Omental fat pad (tissue), 4 donors: ENCODE data around the gene LIMCH1. TPM values are rescaled to one million over a fixed set of nuclear protein-coding genes. Genes with fewer than 3 reads are reported as not detected.

Experiments
- ATAC-seq: fragments of 150-250 bp; one replicate; pipeline ENCODE4 v1.9.1; 2016; ENCODE audit warnings: mild to moderate bottlenecking, moderate library complexity; ENCODE audit not compliant: low FRiP score
- DNase-seq: peaks from one replicate; pipeline ENCODE4 v3.0.0-alpha.2; 2019; ENCODE audit warnings: low spot score
- total RNA-seq, 4 donors: library from RNA; depleted of rRNA; stranded (reverse); fragments of >200 nt; gene quantifications; one replicate each; pipeline ENCODE4 v1.1.0, GENCODE V29; 2016
- TF ChIP-seq, protein P1 (sequence below), 3 donors: fragments of 450-650 bp; IDR thresholded peaks; one replicate each; pipeline ENCODE4 v1.5.1; 2016 to 2017; ENCODE audit warnings: antibody characterized with exemption in 3 of 3, mild to moderate bottlenecking in 3 of 3, moderate library complexity in 2 of 3

The LIMCH1 gene
- total RNA-seq, 4 donors from 2014 or later = 29.4 to 112 (median 44.9) TPM

DNA sequence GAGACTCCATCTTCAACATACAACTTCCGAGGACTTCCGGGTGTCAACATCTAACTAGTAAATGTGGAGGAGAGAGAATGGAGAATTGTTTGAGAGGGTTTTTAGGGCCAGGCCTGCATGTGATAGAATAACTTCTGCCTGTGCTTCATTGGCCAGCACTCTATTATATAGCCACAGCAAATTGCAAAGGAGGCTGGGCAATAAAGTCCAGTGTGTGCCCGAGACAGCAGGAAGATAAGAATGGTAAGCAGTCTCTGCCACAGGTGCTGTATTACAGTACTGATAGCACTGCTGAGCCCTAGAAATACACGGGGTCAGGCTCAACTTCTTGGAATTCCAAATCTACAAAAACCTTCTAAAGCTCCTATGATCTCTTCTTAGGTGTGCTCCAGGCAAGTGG is 20.8 kb upstream of the LIMCH1 start:
- ATAC-seq (no peak), DNase-seq (no peak)
- TF ChIP-seq, protein P1, sequence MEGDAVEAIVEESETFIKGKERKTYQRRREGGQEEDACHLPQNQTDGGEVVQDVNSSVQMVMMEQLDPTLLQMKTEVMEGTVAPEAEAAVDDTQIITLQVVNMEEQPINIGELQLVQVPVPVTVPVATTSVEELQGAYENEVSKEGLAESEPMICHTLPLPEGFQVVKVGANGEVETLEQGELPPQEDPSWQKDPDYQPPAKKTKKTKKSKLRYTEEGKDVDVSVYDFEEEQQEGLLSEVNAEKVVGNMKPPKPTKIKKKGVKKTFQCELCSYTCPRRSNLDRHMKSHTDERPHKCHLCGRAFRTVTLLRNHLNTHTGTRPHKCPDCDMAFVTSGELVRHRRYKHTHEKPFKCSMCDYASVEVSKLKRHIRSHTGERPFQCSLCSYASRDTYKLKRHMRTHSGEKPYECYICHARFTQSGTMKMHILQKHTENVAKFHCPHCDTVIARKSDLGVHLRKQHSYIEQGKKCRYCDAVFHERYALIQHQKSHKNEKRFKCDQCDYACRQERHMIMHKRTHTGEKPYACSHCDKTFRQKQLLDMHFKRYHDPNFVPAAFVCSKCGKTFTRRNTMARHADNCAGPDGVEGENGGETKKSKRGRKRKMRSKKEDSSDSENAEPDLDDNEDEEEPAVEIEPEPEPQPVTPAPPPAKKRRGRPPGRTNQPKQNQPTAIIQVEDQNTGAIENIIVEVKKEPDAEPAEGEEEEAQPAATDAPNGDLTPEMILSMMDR (IDR thresholded peaks at IDR 0.05) = no peak

GRCh38 chr4:41517747-41518146 is 20.2 kb upstream of the LIMCH1 start:
- DNase-seq = no peak
- ATAC-seq = no peak
- TF ChIP-seq, protein P1 (IDR thresholded peaks at IDR 0.05) = no peak

GRCh38 chr4:41524425-41524824 is 13.5 kb upstream of the LIMCH1 start:
- no peak for DNase-seq

GRCh38 chr4:41525129-41525528 is 12.8 kb upstream of the LIMCH1 start:
- ATAC-seq (no peak), DNase-seq (no peak)
- TF ChIP-seq, protein P1 (IDR thresholded peaks at IDR 0.05) = no peak

More at GRCh38 chr4:41524425-41524824, 13.5 kb upstream of the LIMCH1 start:
- ATAC-seq = no peak
- TF ChIP-seq, protein P1 (IDR thresholded peaks at IDR 0.05) = no peak

DNA sequence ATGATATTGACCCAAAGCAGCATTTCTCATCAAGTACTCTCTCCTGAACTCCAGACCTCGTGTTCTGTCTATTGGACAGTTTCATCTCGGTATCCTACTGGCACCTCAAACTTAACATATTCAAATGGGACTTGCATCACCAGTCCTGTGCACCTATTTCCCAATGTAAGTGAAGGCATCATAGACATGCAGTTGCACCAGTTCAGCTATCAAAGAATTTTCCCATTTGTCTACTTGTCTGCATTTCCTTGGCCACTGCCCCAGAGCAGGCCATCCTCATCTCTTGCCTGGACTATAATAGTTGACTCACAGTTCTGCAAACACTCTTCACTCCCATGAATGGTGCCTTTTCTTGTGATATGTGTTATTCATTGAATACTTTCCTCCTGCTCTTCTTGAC is 11.3 kb upstream of the LIMCH1 start:
- TF ChIP-seq, protein P1 (IDR thresholded peaks at IDR 0.05) = no peak
- ATAC-seq (no peak), DNase-seq (no peak)

DNA sequence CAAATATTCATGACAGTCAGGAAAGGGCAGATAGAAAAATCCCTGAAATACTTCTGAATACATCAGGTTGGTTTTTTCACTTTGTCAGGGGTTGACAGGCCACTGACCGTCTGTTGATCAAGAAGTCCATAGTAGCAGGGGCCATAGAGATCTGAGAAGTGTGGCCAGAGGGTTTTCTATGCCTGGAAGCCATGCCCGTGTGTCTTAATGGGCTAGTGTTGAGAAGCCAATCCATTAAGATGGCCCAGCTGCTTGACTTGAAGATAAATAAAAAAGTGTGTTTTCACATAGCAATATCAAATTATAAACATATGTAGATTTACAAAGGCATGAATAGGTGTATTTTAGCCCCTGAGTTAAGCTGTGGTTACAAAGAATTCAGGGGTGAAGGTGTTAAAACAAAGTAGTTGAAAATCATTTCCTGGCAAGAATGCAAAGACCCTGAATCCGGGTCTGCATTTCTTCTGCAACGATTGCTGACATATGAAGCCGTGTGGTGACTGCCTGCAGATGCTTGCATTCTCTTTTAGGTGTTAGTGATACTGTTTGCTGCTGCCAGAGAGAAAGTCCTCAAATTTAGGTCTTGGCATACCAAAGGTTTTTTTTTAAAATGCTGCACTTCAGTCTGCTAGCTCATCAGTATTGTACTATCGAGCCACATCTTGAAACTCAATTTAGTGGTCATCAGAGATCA is 9.3 kb upstream of the LIMCH1 start:
- DNase-seq = no peak
- ATAC-seq = no peak
- TF ChIP-seq, protein P1 (IDR thresholded peaks at IDR 0.05) = no peak

- no peak for DNase-seq
- no peak for ATAC-seq
- TF ChIP-seq, protein P1 (IDR thresholded peaks at IDR 0.05) = no peak
Observed at GRCh38 chr4:41530741-41531140, 7.2 kb upstream of the LIMCH1 start.
